GM12864 (cell line): ENCODE results near the gene LDB1.

Source experiments
- DNase-seq: peaks from one replicate; pipeline ENCODE4 v3.0.0-alpha.2; 2011; ENCODE audit warnings: low read depth
- H3K4me3 ChIP-seq: 2 replicates; pipeline ENCODE4 v1.5.1; 2011; ENCODE audit warnings: mild to moderate bottlenecking, low read depth, low read length, control low read depth
- TF ChIP-seq, protein P1 (sequence below): IDR thresholded peaks from 2 replicates; pipeline ENCODE4 v1.5.1; 2011; ENCODE audit warnings: low read depth, mild to moderate bottlenecking, moderate library complexity, low read length, control low read depth, inconsistent platforms; ENCODE audit errors: missing control alignments

The LDB1 gene

GRCh38 chr10:102154466-102155116 is 34.4 kb upstream of the LDB1 start:
- TF ChIP-seq, protein P1, sequence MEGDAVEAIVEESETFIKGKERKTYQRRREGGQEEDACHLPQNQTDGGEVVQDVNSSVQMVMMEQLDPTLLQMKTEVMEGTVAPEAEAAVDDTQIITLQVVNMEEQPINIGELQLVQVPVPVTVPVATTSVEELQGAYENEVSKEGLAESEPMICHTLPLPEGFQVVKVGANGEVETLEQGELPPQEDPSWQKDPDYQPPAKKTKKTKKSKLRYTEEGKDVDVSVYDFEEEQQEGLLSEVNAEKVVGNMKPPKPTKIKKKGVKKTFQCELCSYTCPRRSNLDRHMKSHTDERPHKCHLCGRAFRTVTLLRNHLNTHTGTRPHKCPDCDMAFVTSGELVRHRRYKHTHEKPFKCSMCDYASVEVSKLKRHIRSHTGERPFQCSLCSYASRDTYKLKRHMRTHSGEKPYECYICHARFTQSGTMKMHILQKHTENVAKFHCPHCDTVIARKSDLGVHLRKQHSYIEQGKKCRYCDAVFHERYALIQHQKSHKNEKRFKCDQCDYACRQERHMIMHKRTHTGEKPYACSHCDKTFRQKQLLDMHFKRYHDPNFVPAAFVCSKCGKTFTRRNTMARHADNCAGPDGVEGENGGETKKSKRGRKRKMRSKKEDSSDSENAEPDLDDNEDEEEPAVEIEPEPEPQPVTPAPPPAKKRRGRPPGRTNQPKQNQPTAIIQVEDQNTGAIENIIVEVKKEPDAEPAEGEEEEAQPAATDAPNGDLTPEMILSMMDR = no peak
- DNase-seq = no peak
- H3K4me3 ChIP-seq = no peak overlapping the region

GRCh38 chr10:102153093-102153620 is 33.0 kb upstream of the LDB1 start:
- no peak for DNase-seq

DNA sequence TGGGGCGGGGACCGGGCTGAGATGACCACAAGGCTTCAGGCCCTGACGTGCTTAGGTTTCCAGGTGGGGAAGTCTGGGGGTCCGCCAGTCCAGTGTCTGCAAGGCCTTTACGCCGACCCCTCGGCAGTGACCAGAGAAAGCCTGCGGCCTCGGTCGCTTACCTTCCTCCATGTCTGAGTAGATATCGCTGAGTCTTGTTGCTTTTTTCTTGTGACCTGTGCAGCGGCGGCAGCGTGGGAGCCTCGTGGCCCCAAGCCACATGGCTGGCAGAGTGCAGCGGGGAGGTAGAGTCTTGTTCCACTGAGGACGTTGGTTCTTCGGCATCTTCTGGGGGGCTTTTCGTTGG is 32.4 kb upstream of the LDB1 start:
- H3K4me3 ChIP-seq = peak overlapping the region; percentile 75
- TF ChIP-seq, protein P1 = no peak
- DNase-seq = no peak

More at GRCh38 chr10:102153093-102153620, 33.0 kb upstream of the LDB1 start:
- TF ChIP-seq, protein P1 = no peak
- H3K4me3 ChIP-seq = peak overlapping the region; percentile 75

DNA sequence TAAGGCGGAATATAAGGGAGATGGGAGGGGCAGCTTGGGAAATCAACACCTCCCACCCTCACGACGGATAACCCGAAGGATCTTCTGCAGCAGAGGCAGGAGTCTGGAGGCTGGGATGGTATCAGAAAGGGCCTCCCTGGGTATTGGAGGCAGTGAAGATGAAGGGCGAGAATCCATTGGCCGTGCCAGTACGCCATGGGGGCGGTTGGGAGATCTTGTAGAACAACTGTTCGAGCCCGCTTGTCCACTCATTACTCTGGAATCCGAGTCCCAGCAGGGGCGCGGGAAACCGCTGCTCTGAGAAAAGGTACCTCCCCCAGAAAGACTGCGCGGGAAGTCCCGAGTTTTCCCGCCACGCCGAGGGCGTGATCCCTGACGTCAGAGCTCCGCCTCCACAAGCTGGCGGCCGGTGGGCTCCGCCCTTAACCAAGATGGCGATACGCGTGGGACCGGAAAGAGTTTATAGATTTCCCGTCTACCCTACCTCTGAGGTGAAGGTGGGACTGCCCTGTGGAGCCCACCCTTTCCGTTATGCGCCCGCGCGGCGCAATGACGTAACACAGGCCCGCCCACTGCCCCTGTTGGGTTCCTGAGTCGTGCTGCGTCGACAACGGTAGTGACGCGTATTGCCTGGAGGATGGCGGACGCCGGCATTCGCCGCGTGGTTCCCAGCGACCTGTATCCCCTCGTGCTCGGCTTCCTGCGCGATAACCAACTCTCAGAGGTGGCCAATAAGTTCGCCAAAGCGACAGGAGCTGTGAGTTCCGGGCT is 31.8 kb upstream of the LDB1 start, which contains the start of gene NOLC1:
Gene NOLC1 (plus strand): TSS at position 616 of the 771 bp plus-strand sequence. CDS start 22 bp downstream, at position 638.
- peak within 1 kb of the TSS; percentile 75 for H3K4me3 ChIP-seq
- TF ChIP-seq, protein P1 = no peak
- peak; percentile 96 for DNase-seq

DNA sequence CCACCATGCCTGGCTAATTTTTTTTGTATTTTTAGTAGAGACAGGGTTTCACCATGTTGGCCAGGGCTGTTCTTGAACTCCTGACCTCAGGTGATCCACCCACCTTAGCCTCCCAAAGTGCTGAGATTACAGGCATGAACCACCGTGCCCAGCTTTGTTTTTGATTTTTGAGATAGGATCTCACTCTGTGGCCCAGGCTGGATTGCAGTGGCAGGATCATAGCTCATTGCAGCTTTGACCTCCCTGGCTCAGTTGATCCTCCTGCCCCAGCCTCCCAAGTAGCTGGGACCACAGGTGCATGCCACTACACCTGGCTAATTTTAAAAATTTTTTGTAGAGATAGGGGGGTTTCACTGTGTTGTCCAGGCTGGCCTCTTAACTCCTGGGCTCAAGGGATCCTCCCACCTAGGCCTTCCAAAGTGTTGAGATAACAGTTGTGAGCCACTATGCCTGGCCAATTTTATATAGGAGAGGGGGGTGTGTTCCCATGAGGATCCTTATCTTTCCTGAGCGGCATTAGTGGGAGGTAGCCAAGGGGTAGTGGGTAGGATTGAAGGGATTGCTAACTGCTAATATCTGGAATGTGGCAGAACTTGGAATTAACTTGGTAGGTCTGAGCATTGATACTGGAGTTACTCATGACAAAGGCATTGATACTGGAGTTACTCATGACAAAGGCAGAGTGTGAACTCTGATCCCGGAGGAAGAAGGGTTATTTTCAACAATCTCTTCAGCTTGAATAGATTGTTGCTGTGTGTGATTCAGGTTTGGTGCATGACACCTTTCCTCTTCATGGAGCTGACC is 31.0 kb upstream of the LDB1 start:
- DNase-seq = no peak
- TF ChIP-seq, protein P1 = no peak
- H3K4me3 ChIP-seq = peak overlapping the region; percentile 42; the same call in 1 of the 2 replicates

GRCh38 chr10:102148275-102148674 is 28.1 kb upstream of the LDB1 start:
- H3K4me3 ChIP-seq = no peak overlapping the region
- TF ChIP-seq, protein P1 = no peak
- no peak for DNase-seq
